H1 (cell line): ENCODE measurements around the gene SLC1A1. TPM values are rescaled to one million over a fixed set of nuclear protein-coding genes. Genes with fewer than 3 reads are reported as not detected.

Experiments used
- NANOG ChIP-seq: IDR thresholded peaks from 2 replicates; pipeline ENCODE4 v1.6.1; 2011; ENCODE audit warnings: low read length, low read depth, mild to moderate bottlenecking, inconsistent platforms; ENCODE audit not compliant: insufficient read depth, poor library complexity, severe bottlenecking
- PHF8 ChIP-seq: fragments of 200-600 bp; sonication (generic); conservative IDR thresholded peaks from 2 replicates; pipeline ENCODE4 v1.7.1; 2012; ENCODE audit warnings: low read depth, mild to moderate bottlenecking, inconsistent platforms, low read length, moderate library complexity
- POLR2A ChIP-seq, 2 experiments: IDR thresholded peaks; 1 replicate in 1 of 2; 2 replicates in 1 of 2; pipeline ENCODE4 v1.6.1; 2011; ENCODE audit warnings: low read depth in 2 of 2, low read length in 2 of 2, mild to moderate bottlenecking in 2 of 2; ENCODE audit errors: control extremely low read depth in 1 of 2
- RAD21 ChIP-seq, 2 experiments: IDR thresholded peaks in 1 of 2; conservative IDR thresholded peaks in 1 of 2; 2 replicates each; pipeline ENCODE4 v1.6.1; 2011; ENCODE audit warnings: low read depth in 2 of 2, low read length in 2 of 2, improper control_type of control experiment in 1 of 2, inconsistent platforms in 1 of 2, mild to moderate bottlenecking in 1 of 2, moderate library complexity in 1 of 2
- SAP30 ChIP-seq: fragments of 300-600 bp; sonication (generic); IDR thresholded peaks from 2 replicates; pipeline ENCODE4 v1.7.1; 2012; ENCODE audit warnings: low read length, moderate library complexity, mild to moderate bottlenecking, inconsistent platforms; ENCODE audit not compliant: insufficient read depth, insufficient replicate concordance
- SUZ12 ChIP-seq: fragments of 200-600 bp; sonication (generic); IDR thresholded peaks from 2 replicates; pipeline ENCODE4 v1.6.1; 2012; ENCODE audit warnings: mild to moderate bottlenecking, inconsistent platforms, low read length, moderate library complexity, mixed read lengths
- TCF12 ChIP-seq: IDR thresholded peaks from 2 replicates; pipeline ENCODE4 v1.6.1; 2011; ENCODE audit warnings: low read depth, mild to moderate bottlenecking, low read length
- polyA plus RNA-seq, 7 experiments: library from polyadenylated mRNA; depleted of rRNA in 3 of 7; stranded (reverse) in 5 of 7; unstranded in 2 of 7; fragments of >200 nt in 5 of 7; fragments of 200-250 nt in 2 of 7; gene quantifications; 1 replicate in 5 of 7; 2 replicates in 1 of 7; 4 replicates in 1 of 7; pipeline versions ENCODE4 v1.2.1 to v1.2.3, GENCODE V29; 2011 to 2013; ENCODE audit warnings: missing spikeins in 2 of 7, mixed read lengths in 2 of 7
- total RNA-seq: library from RNA; stranded (reverse); fragmentation: NEBNext Ultra II Directional; extraction: Animal tissue kit (Norgen Biotek cat#: 25700); gene quantifications from 2 replicates; pipeline ENCODE4 v1.2.1, GENCODE V29; 2021

The SLC1A1 gene
- total and polyA plus RNA-seq, 2 of the 8 experiments (the other 6 are each of a cell fraction or from before 2014, with no cell fraction given) = 4.7 to 11.7 TPM

- TF ChIP-seq PHF8 (no peak), RAD21 (IDR thresholded peaks at IDR 0.05 in 1 of 2, conservative IDR thresholded peaks at IDR 0.05 in 1 of 2; ENCODE audit: low read depth in 2 of 2, low read length in 2 of 2) (no peak), SUZ12 (no peak), POLR2A (IDR thresholded peaks at IDR 0.05; ENCODE audit: control extremely low read depth in 1 of 2, low read depth in 2 of 2, low read length in 2 of 2) (no peak), SAP30 (no peak), TCF12 (no peak), NANOG (no peak)
These were observed 125.5 kb downstream of the SLC1A1 start (continued) for GRCh38 chr9:4615778-4616177.
